M059J (cell line): ENCODE results near the gene PTPN21. TPM values are rescaled to one million over a fixed set of nuclear protein-coding genes. Genes with fewer than 3 reads are reported as not detected.
A peak's percentile ranks its signal among the peaks of the same experiment; 100 is the strongest.

Source experiments
- DNase-seq: peaks from one replicate; pipeline ENCODE4 v3.0.0-alpha.2; 2012; ENCODE audit warnings: low read depth
- total RNA-seq: library from RNA; depleted of rRNA; stranded (reverse); fragments of >200 nt; shearing (Covaris generic); gene quantifications from 2 replicates; pipeline ENCODE4 v1.2.3, GENCODE V29; 2014

The PTPN21 gene
- total RNA-seq, 1 experiment from 2014 or later = 6.2 TPM

GRCh38 chr14:88504602-88505001, 50.2 kb downstream of the PTPN21 start:
- DNase-seq = no peak

- no peak for DNase-seq
Observed at GRCh38 chr14:88503754-88504406, 50.9 kb downstream of the PTPN21 start.

- no peak for DNase-seq
Observed at GRCh38 chr14:88502740-88503139, 52.1 kb downstream of the PTPN21 start.

GRCh38 chr14:88500611-88501010, 54.2 kb downstream of the PTPN21 start:
- DNase-seq = no peak

GRCh38 chr14:88499225-88499624, 55.6 kb downstream of the PTPN21 start:
- DNase-seq = no peak

- DNase-seq = no peak
Observed at GRCh38 chr14:88496414-88496813, 58.4 kb downstream of the PTPN21 start.

- DNase-seq = no peak
Observed at GRCh38 chr14:88493392-88494185, 61.2 kb downstream of the PTPN21 start.

- DNase-seq = peak; percentile 52
Observed at GRCh38 chr14:88492272-88493089, 62.3 kb downstream of the PTPN21 start.

GRCh38 chr14:88490168-88490567, 64.6 kb downstream of the PTPN21 start:
- DNase-seq = no peak

- no peak for DNase-seq
Observed at GRCh38 chr14:88488897-88489296, 65.9 kb downstream of the PTPN21 start.

GRCh38 chr14:88488081-88488480, 66.7 kb downstream of the PTPN21 start:
- DNase-seq = no peak

- DNase-seq = no peak
Observed at GRCh38 chr14:88482524-88482923, 72.3 kb downstream of the PTPN21 start.

GRCh38 chr14:88481794-88482193, 73.0 kb downstream of the PTPN21 start:
- no peak for DNase-seq

- DNase-seq = no peak
Observed at GRCh38 chr14:88481059-88481458, 73.7 kb downstream of the PTPN21 start.

- DNase-seq = no peak
Observed at GRCh38 chr14:88479574-88479987, 75.2 kb downstream of the PTPN21 start.

GRCh38 chr14:88478931-88479330, 75.9 kb downstream of the PTPN21 start:
- no peak for DNase-seq

- DNase-seq = no peak
Observed at GRCh38 chr14:88477513-88478250, 77.1 kb downstream of the PTPN21 start.

GRCh38 chr14:88476825-88477224, 78.0 kb downstream of the PTPN21 start:
- DNase-seq = no peak

- peak; percentile 60 for DNase-seq
Observed at GRCh38 chr14:88476214-88476774, 78.5 kb downstream of the PTPN21 start.

- DNase-seq = no peak
Observed at GRCh38 chr14:88473791-88474190, 81.0 kb downstream of the PTPN21 start.
